ENCODE data around the gene LRIT2. TPM values are rescaled to one million over a fixed set of nuclear protein-coding genes. Genes with fewer than 3 reads are reported as not detected.
"Not testable (repeated sequence)": the region's sequence is repeated elsewhere in the genome, so short reads cannot be mapped to it uniquely, and the experiment has no call there.

Gene LRIT2
- total RNA-seq, 2 experiments from 2014 or later: not detected

DNA sequence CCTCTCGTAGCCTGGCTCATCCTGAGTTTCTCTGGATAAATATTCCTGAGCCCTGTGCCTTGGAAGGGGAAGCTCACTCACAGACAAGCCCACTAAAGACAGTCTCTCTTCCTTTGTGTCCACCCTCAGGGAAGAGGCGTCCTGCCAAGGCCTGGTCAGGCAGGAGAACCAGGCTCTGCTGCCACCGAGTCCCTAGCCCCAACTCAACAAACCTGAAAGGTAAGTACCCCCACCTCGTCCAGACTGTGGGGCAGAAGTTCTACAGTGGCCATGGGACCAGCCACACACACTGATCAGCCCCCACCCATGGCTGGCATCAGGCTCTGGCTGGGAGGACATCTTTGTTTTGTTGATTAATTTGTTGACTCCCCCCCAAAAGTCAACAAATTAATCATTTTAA lies 49.0 kb downstream of the LRIT2 start:
- H3K36me3 Mint-ChIP-seq (ENCODE audit: low read depth): no peaks in the 10 kb centered on the region

DNA sequence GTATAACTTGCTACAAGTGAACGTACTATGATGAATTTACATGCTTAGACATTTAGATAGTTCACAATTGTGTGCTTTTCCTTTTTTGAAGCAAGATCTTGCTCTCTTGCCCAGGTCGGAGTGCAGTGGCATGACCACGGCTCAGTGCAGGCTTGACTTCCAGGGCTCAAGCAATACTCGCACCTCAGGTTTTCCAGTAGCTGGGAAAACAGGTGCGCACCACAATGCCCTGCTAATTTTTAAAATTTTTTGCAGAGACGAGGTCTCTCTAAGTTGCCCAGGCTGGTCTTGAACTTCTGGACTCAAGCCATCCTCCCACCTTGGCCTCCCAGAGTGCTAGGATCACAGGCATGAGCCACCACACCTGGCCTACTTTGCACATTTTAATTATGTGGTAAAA lies 49.9 kb downstream of the LRIT2 start:
- no peaks in the 10 kb centered on the region for H3K36me3 Mint-ChIP-seq (ENCODE audit: low read depth)
- DNase-seq: no peak
- no peaks in the 10 kb centered on the region for H3K27me3 Mint-ChIP-seq (ENCODE audit: low read depth)
- intact Hi-C loops (cut with micrococcal nuclease): no loop called here
- no peaks in the 10 kb centered on the region for H3K9me3 Mint-ChIP-seq
- H3K27ac Mint-ChIP-seq: no peak overlapping the region
- H3K4me3 Mint-ChIP-seq: no peak overlapping the region
- peaks cover 6% of the 10 kb centered on the region for H3K4me1 Mint-ChIP-seq (ENCODE audit: low read depth)
- CTCF ChIA-PET: no interaction called here

More for the DNA sequence above, 49.0 kb downstream of the LRIT2 start:
- DNase-seq: no peak
- no peak overlapping the region for H3K4me3 Mint-ChIP-seq
- no peaks in the 10 kb centered on the region for H3K9me3 Mint-ChIP-seq
- no peaks in the 10 kb centered on the region for H3K27me3 Mint-ChIP-seq (ENCODE audit: low read depth)
- intact Hi-C loops (cut with micrococcal nuclease): loop anchor here (2.0 kb wide), 3 partner anchors 16 to 38 kb away; partner anchors contain the start of gene GHITM
- no peak overlapping the region for H3K27ac Mint-ChIP-seq
- CTCF ChIA-PET: interaction anchor here (0.7 kb wide), 1 partner anchor 29 kb away, joined by 4 read pairs; no protein-coding TSS in a partner anchor
- H3K4me1 Mint-ChIP-seq (ENCODE audit: low read depth): peaks cover 6% of the 10 kb centered on the region

DNA sequence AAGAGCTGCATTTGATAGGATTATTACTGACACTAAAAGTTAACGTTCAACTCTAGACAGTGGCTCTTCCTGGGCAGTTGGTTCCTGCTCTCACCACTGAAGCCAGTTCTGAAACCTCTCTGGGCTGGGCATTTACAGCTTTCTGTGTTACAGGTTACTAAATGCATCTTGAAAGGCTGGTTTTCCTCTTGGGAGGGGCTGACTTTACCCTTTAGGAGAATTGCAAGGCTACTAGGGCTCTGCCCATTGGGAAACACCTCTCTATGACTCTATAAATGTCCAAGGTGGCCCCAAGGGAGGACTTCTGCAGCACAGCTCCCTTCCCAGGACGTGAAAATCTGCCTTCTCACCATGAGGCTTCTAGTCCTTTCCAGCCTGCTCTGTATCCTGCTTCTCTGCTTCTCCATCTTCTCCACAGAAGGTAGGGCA lies 51.8 kb downstream of the LRIT2 start, which contains the start of gene GPR15LG:
Gene GPR15LG, plus strand, starts transcription at position 301 of the 429 bp plus-strand sequence. Its CDS starts 51 bp downstream, at position 352.
- H3K27me3 Mint-ChIP-seq (ENCODE audit: low read depth): no peaks in the 10 kb centered on the region
- peaks cover 6% of the 10 kb centered on the region for H3K4me1 Mint-ChIP-seq (ENCODE audit: low read depth)
- H3K27ac Mint-ChIP-seq: no peak within 1 kb of the TSS
- no peaks in the 10 kb centered on the region for H3K9me3 Mint-ChIP-seq
- no peaks in the 10 kb centered on the region for H3K36me3 Mint-ChIP-seq (ENCODE audit: low read depth)
- DNase-seq: no peak
- H3K4me3 Mint-ChIP-seq: no peak within 1 kb of the TSS
- intact Hi-C loops (cut with micrococcal nuclease): no loop called here
- CTCF ChIA-PET: interaction anchor here (0.6 kb wide), 1 partner anchor 29 kb away, joined by 3 read pairs; no protein-coding TSS in a partner anchor

- no peaks in the 10 kb centered on the region for H3K36me3 Mint-ChIP-seq (ENCODE audit: low read depth)
- no peak overlapping the region for H3K4me3 Mint-ChIP-seq
- intact Hi-C loops (cut with micrococcal nuclease): no loop called here
- no peaks in the 10 kb centered on the region for H3K9me3 Mint-ChIP-seq
- DNase-seq: no peak
- CTCF ChIA-PET: no interaction called here
- no peak overlapping the region for H3K27ac Mint-ChIP-seq
- H3K4me1 Mint-ChIP-seq (ENCODE audit: low read depth): peaks cover 6% of the 10 kb centered on the region
- H3K27me3 Mint-ChIP-seq (ENCODE audit: low read depth): no peaks in the 10 kb centered on the region
Measured at GRCh38 chr10:84172467-84173356, 52.6 kb downstream of the LRIT2 start.

- intact Hi-C loops (cut with micrococcal nuclease); H3K4me1 Mint-ChIP-seq (ENCODE audit: low read depth); H3K36me3 Mint-ChIP-seq (ENCODE audit: low read depth); H3K27me3 Mint-ChIP-seq (ENCODE audit: low read depth); H3K27ac Mint-ChIP-seq; CTCF ChIA-PET; DNase-seq; H3K9me3 Mint-ChIP-seq; H3K4me3 Mint-ChIP-seq: not testable (repeated sequence)
Measured at GRCh38 chr10:84171700-84172466, 53.5 kb downstream of the LRIT2 start.

DNA sequence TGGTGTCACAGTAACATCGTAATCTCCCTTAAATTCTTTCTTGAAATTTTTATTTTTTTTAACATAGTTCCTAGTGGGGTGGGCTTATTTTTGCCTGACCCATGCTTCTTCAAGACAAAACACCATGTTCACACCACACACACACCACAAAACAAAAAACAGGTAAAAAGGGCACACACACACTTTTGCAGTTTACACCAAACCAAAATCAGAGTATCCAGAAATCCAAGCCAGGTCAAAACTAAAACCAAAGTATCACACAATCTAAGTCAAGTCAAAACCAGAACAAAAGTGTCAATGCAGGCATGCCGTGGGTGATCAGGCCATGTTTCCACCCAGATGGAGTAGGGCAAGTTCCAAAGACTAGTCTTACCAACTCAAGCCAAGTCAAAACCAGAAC lies 54.1 kb downstream of the LRIT2 start:
- H3K27ac Mint-ChIP-seq; intact Hi-C loops (cut with micrococcal nuclease); CTCF ChIA-PET; H3K4me3 Mint-ChIP-seq; DNase-seq; H3K4me1 Mint-ChIP-seq (ENCODE audit: low read depth); H3K9me3 Mint-ChIP-seq; H3K27me3 Mint-ChIP-seq (ENCODE audit: low read depth); H3K36me3 Mint-ChIP-seq (ENCODE audit: low read depth): not testable (repeated sequence)

Other genes starting within 250 kb of the LRIT2 start
- gene GHITM, start 86.0 kb downstream of the LRIT2 start, total RNA-seq: 100 to 1,000 TPM; 281 TPM
- not detected for gene GPR15LG, start 51.7 kb downstream of the LRIT2 start, total RNA-seq
- gene CDHR1, start 31.0 kb downstream of the LRIT2 start, total RNA-seq: 1 to 10 TPM in 1 of 2 experiments, under 1 TPM in 1; 0.37 to 1.4 TPM
- gene LRIT1, start 16.0 kb upstream of the LRIT2 start, total RNA-seq: not detected
- not detected for gene RGR, start 19.5 kb upstream of the LRIT2 start, total RNA-seq
- gene CCSER2, start 103.0 kb upstream of the LRIT2 start, total RNA-seq: 10 to 100 TPM; 78.0 to 81.8 TPM